Peyer's patch (tissue), 4 donors: ENCODE measurements around the gene CABYR.

Experiments
- POLR2A ChIP-seq, 2 donors: fragments of 450-650 bp; IDR thresholded peaks; one replicate each; pipeline ENCODE4 v1.5.1; 2017; ENCODE audit warnings: antibody characterized with exemption in 2 of 2, mild to moderate bottlenecking in 2 of 2, moderate library complexity in 2 of 2
- TF ChIP-seq, protein P1 (sequence below), 6 experiments: fragments of 450-650 bp in 4 of 6; fragments of 200-600 bp in 2 of 6; sonication (generic) in 1 of 6; IDR thresholded peaks; one replicate each; pipeline ENCODE4 v1.5.1; 2017 to 2019; ENCODE audit warnings: antibody characterized with exemption in 6 of 6, mild to moderate bottlenecking in 3 of 6, moderate library complexity in 1 of 6

- TF ChIP-seq, protein P1, sequence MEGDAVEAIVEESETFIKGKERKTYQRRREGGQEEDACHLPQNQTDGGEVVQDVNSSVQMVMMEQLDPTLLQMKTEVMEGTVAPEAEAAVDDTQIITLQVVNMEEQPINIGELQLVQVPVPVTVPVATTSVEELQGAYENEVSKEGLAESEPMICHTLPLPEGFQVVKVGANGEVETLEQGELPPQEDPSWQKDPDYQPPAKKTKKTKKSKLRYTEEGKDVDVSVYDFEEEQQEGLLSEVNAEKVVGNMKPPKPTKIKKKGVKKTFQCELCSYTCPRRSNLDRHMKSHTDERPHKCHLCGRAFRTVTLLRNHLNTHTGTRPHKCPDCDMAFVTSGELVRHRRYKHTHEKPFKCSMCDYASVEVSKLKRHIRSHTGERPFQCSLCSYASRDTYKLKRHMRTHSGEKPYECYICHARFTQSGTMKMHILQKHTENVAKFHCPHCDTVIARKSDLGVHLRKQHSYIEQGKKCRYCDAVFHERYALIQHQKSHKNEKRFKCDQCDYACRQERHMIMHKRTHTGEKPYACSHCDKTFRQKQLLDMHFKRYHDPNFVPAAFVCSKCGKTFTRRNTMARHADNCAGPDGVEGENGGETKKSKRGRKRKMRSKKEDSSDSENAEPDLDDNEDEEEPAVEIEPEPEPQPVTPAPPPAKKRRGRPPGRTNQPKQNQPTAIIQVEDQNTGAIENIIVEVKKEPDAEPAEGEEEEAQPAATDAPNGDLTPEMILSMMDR (IDR thresholded peaks at IDR 0.05) = no peak
- TF ChIP-seq POLR2A (IDR thresholded peaks at IDR 0.05) = no peak
Measured at GRCh38 chr18:24201699-24202687, 63.1 kb downstream of the CABYR start.
